Fibroblast of upper back skin (primary cell): ENCODE measurements around the gene ACOT6.
"Not testable (repeated sequence)": the region's sequence is repeated elsewhere in the genome, so short reads cannot be mapped to it uniquely, and the experiment has no call there.

Source experiments
- DNase-seq: peaks from one replicate; pipeline ENCODE4 v3.0.0-alpha.2; 2013

Gene ACOT6

GRCh38 chr14:73655851-73656250 is 43.5 kb downstream of the ACOT6 start:
- DNase-seq: no peak

- DNase-seq: not testable (repeated sequence)
Measured at GRCh38 chr14:73659202-73659601, 46.9 kb downstream of the ACOT6 start.

DNA sequence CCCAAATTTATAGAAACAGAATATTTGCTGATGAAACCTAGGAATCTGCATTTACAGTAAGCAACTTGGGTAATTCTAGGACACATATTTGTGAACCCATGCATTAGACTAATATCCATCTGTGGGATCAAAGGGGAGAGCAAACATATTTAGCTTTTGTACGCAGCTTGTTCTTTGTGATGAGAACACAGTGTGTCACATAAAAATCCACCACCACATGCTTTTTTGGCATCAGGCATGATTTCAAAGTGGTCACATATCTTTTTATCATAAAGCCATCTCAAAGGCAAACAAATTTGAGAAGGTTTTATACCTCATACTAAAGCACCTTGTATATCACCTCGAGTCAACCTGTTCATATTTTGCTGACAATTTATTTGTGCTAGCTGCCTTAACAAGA is 48.2 kb downstream of the ACOT6 start:
- DNase-seq: no peak

DNA sequence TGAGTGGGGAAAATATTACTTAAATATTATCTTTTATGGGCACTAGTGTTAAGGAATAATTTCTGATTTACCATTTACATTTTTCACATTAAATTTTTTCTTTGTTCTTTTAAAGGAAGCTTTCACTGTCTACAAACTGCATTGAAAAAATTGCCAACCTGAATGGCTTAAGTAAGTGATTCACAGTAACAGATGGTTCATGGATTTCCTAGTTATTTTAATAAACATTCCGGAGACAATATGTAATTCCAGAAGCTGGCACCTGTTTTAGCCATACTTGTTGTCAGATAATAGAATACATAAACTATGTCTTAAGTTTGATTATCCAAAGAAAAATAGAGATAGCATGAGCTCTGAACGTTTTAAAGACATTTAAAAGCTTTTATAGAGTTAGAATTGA is 49.6 kb downstream of the ACOT6 start:
- DNase-seq: peak; percentile 20

GRCh38 chr14:73662487-73662943 is 50.2 kb downstream of the ACOT6 start:
- DNase-seq: peak; percentile 93

GRCh38 chr14:73663548-73664212 is 51.4 kb downstream of the ACOT6 start:
- DNase-seq: no peak

- no peak for DNase-seq
Measured at GRCh38 chr14:73665130-73665529, 52.8 kb downstream of the ACOT6 start.

DNA sequence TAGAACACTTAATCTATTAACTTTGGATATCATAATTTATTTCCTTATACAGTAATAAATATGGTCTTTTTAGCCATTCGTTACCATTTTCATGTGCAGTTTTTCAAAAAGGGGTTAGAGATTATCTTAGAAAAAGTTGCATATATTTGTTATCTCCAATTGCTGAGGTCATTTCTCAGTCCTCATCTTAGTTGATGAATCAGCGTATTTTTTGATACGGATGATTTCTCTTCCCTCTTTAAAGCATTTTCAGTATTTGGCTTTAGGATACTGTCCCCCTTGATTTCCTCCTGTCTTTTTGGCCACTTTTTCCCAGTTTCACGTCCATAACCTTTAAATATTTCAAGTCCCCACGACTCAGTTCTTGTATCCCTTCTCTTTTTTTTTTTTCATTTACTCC is 54.3 kb downstream of the ACOT6 start:
- no peak for DNase-seq

DNA sequence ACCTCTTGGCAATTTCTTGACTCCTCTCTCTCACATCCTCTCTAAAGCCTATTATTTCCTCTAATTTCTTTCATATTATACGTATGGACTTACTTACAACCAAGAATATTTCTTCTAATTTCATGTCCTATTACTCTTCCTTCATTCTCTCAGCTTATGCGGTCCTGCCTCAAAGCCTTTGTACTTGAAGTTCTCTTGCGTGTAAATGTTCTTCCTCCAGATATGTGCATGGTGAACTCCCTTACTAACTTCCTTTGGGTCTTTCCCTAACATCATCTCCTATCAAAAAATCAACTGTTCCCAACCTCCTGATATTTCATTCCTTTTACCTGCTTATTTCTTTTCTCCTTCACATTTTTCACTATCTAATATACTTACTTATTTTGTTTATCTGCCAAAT is 55.5 kb downstream of the ACOT6 start:
- no peak for DNase-seq
